GM23338 (cell line): ENCODE measurements around the gene TBCD. TPM values are rescaled to one million over a fixed set of nuclear protein-coding genes. Genes with fewer than 3 reads are reported as not detected.

ENCODE experiments used
- ATAC-seq: fragments of 200-7000 bp; cut with Tn5 transposase; 3 replicates; pipeline ENCODE4 v1.9.1; 2020
- DNase-seq: peaks from one replicate; pipeline ENCODE4 v3.0.0-alpha.2; 2015; ENCODE audit warnings: low spot score
- H2AFZ ChIP-seq: fragments of 200-600 bp; sonication (generic); 2 replicates; pipeline ENCODE4 v1.8.0; 2016; ENCODE audit warnings: antibody characterized with exemption, mild to moderate bottlenecking, moderate library complexity
- H3F3A ChIP-seq: fragments of 200-600 bp; sonication (generic); replicated peaks from 2 replicates; pipeline ENCODE4 v1.8.0; 2017; ENCODE audit warnings: antibody characterized with exemption, mixed run types, low read depth
- H3K27ac ChIP-seq: fragments of 200-600 bp; sonication (generic); 2 replicates; pipeline ENCODE4 v1.6.1; 2016; ENCODE audit warnings: low read depth
- H3K27me3 ChIP-seq: fragments of 200-600 bp; sonication (generic); 2 replicates; pipeline ENCODE4 v1.8.0; 2016; ENCODE audit warnings: mild to moderate bottlenecking, mixed run types, moderate library complexity; ENCODE audit not compliant: insufficient read depth
- H3K36me3 ChIP-seq: fragments of 200-600 bp; sonication (generic); 2 replicates; pipeline ENCODE4 v1.8.0; 2016; ENCODE audit warnings: mild to moderate bottlenecking; ENCODE audit not compliant: insufficient read depth
- H3K4me1 ChIP-seq: fragments of 200-600 bp; sonication (generic); 2 replicates; pipeline ENCODE4 v1.8.0; 2016; ENCODE audit warnings: mild to moderate bottlenecking, moderate library complexity; ENCODE audit not compliant: insufficient read depth
- H3K4me2 ChIP-seq: fragments of 200-600 bp; sonication (generic); 2 replicates; pipeline ENCODE4 v1.7.1; 2017; ENCODE audit warnings: mixed run types
- H3K4me3 ChIP-seq: fragments of 200-600 bp; sonication (generic); 2 replicates; pipeline ENCODE4 v1.6.1; 2016; ENCODE audit warnings: mixed run types
- H3K79me2 ChIP-seq: fragments of 200-600 bp; sonication (generic); replicated peaks from 2 replicates; pipeline ENCODE4 v1.8.0; 2017; ENCODE audit warnings: mild to moderate bottlenecking; ENCODE audit not compliant: insufficient read depth
- H3K9me2 ChIP-seq: fragments of 200-600 bp; sonication (generic); 2 replicates; pipeline ENCODE4 v1.8.0; 2017; ENCODE audit not compliant: insufficient read depth
- H4K20me1 ChIP-seq: fragments of 200-600 bp; sonication (generic); replicated peaks from 2 replicates; pipeline ENCODE4 v1.8.0; 2017; ENCODE audit warnings: mild to moderate bottlenecking; ENCODE audit not compliant: insufficient read depth
- H3K27ac Mint-ChIP-seq: 2 replicates; pipeline ENCODE4 v1.8.0; 2020; ENCODE audit warnings: inconsistent platforms, mild to moderate bottlenecking, moderate library complexity, mixed read lengths
- H3K27me3 Mint-ChIP-seq: 3 replicates; pipeline ENCODE4 v1.8.0; 2022; ENCODE audit warnings: low read depth, mild to moderate bottlenecking, moderate library complexity, mixed read lengths, inconsistent platforms; ENCODE audit not compliant: insufficient read depth, poor library complexity
- H3K36me3 Mint-ChIP-seq: 3 replicates; pipeline ENCODE4 v1.8.0; 2021; ENCODE audit warnings: low read depth, mild to moderate bottlenecking, inconsistent platforms, moderate library complexity, mixed read lengths
- H3K4me1 Mint-ChIP-seq: 3 replicates; pipeline ENCODE4 v1.8.0; 2020; ENCODE audit warnings: mild to moderate bottlenecking, inconsistent platforms, mixed read lengths
- H3K4me3 Mint-ChIP-seq: 3 replicates; pipeline ENCODE4 v1.8.0; 2021; ENCODE audit warnings: moderate library complexity, mild to moderate bottlenecking, inconsistent platforms, mixed read lengths
- H3K9me3 Mint-ChIP-seq: 3 replicates; pipeline ENCODE4 v1.8.0; 2020; ENCODE audit warnings: moderate library complexity, mild to moderate bottlenecking, inconsistent platforms, mixed read lengths
- CREB1 ChIP-seq: fragments of 250-450 bp; sonication (Bioruptor Pico); IDR thresholded peaks from 2 replicates; pipeline ENCODE4 v1.5.0; 2020; ENCODE audit warnings: low read depth, mild to moderate bottlenecking, moderate library complexity
- CTCF ChIP-seq, 2 experiments: fragments of 200-600 bp in 1 of 2; sonication (generic) in 1 of 2; conservative IDR thresholded peaks; 2 replicates each; pipeline versions ENCODE4 v1.5.1 to v1.6.1; 2016 to 2017; ENCODE audit warnings: antibody characterized with exemption in 2 of 2, low read depth in 2 of 2, mild to moderate bottlenecking in 2 of 2, moderate library complexity in 1 of 2
- ETS1 ChIP-seq: IDR thresholded peaks from 2 replicates; pipeline ENCODE4 v1.6.1; 2016; ENCODE audit warnings: antibody characterized with exemption
- EZH2 ChIP-seq: fragments of 200-600 bp; sonication (generic); IDR thresholded peaks from one replicate; pipeline ENCODE4 v1.8.0; 2017; ENCODE audit warnings: antibody characterized with exemption, mild to moderate bottlenecking, low read depth; ENCODE audit not compliant: unreplicated experiment
- EZH2phosphoT487 ChIP-seq: fragments of 200-600 bp; sonication (generic); IDR thresholded peaks from one replicate; pipeline ENCODE4 v1.8.1; 2018; ENCODE audit warnings: antibody characterized with exemption; ENCODE audit not compliant: unreplicated experiment
- JUNB ChIP-seq: IDR thresholded peaks from one replicate; pipeline ENCODE4 v1.6.1; 2016; ENCODE audit warnings: antibody characterized with exemption; ENCODE audit not compliant: unreplicated experiment
- NANOG ChIP-seq: IDR thresholded peaks from 2 replicates; pipeline ENCODE4 v1.6.1; 2016; ENCODE audit warnings: antibody characterized with exemption, borderline replicate concordance
- POLR2AphosphoS5 ChIP-seq: IDR thresholded peaks from 2 replicates; pipeline ENCODE4 v1.6.1; 2016; ENCODE audit warnings: antibody characterized with exemption, low read depth
- STAT1 ChIP-seq: IDR thresholded peaks from one replicate; pipeline ENCODE4 v1.6.1; 2016; ENCODE audit warnings: antibody characterized with exemption; ENCODE audit not compliant: unreplicated experiment
- ZNF114 ChIP-seq: fragments of 250-450 bp; sonication (Bioruptor Pico); IDR thresholded peaks from 2 replicates; pipeline ENCODE4 v1.5.0; 2020; ENCODE audit warnings: mild to moderate bottlenecking, moderate library complexity
- ZNF331 ChIP-seq: fragments of 250-450 bp; sonication (Bioruptor Pico); IDR thresholded peaks from 2 replicates; pipeline ENCODE4 v1.5.0; 2020; ENCODE audit warnings: low read depth, mild to moderate bottlenecking, moderate library complexity
- ZNF462 ChIP-seq: fragments of 250-450 bp; sonication (Bioruptor Pico); IDR thresholded peaks from 2 replicates; pipeline ENCODE4 v1.5.0; 2020; ENCODE audit warnings: mild to moderate bottlenecking, moderate library complexity
- polyA plus RNA-seq: library from polyadenylated mRNA; unstranded; fragments of >200 nt; fragmentation: Nextera tagmentation; extraction: Ambion mirVana; gene quantifications from 2 replicates; pipeline ENCODE4 v1.2.1, GENCODE V29; 2016
- total RNA-seq: library from RNA; depleted of rRNA; stranded (reverse); fragments of >200 nt; shearing (Covaris generic); gene quantifications from 2 replicates; pipeline ENCODE4 v1.2.3, GENCODE V29; 2014

TBCD gene
- total and polyA plus RNA-seq, 2 experiments from 2014 or later: 75.0 to 116 TPM

GRCh38 chr17:82959990-82960418 lies 208.1 kb downstream of the TBCD start:
- no peaks in the 10 kb centered on the region; the same call in 1 of the 2 replicates for H3K9me2 ChIP-seq
- no peaks in the 10 kb centered on the region for H4K20me1 ChIP-seq
- H2AFZ ChIP-seq: no peak overlapping the region
- H3K36me3 Mint-ChIP-seq: peaks cover 48% of the 10 kb centered on the region
- H3K36me3 ChIP-seq: no peaks in the 10 kb centered on the region
- H3K79me2 ChIP-seq: no peaks in the 10 kb centered on the region
- peaks cover 5% of the 10 kb centered on the region; the same call in 2 of the 3 replicates for H3K4me1 Mint-ChIP-seq
- DNase-seq (no peak), ATAC-seq (no peak)
- no peak overlapping the region for H3K27ac ChIP-seq
- peaks cover 14% of the 10 kb centered on the region for H3K27me3 Mint-ChIP-seq
- H3K4me3 ChIP-seq: no peak overlapping the region
- H3K9me3 Mint-ChIP-seq: peaks cover 32% of the 10 kb centered on the region
- no peaks in the 10 kb centered on the region for H3F3A ChIP-seq
- no peak overlapping the region for H3K4me3 Mint-ChIP-seq
- no peak overlapping the region for H3K4me2 ChIP-seq
- no peak overlapping the region for H3K27ac Mint-ChIP-seq
- TF ChIP-seq EZH2phosphoT487: no peak
- TF ChIP-seq CREB1 (CRISPR knock-in tag): no peak
- no peak for TF ChIP-seq STAT1
- TF ChIP-seq NANOG: no peak
- TF ChIP-seq EZH2: no peak
- TF ChIP-seq JUNB: no peak
- TF ChIP-seq ZNF462 (CRISPR knock-in tag): no peak
- TF ChIP-seq ZNF331: no peak
- TF ChIP-seq POLR2AphosphoS5: no peak
- TF ChIP-seq ZNF114 (CRISPR knock-in tag): no peak
- TF ChIP-seq ETS1: no peak
- TF ChIP-seq CTCF (conservative IDR thresholded peaks at IDR 0.05; ENCODE audit: low read depth in 2 of 2): no peak
- H3K4me1 ChIP-seq: peaks cover 8% of the 10 kb centered on the region; the same call in 1 of the 2 replicates
- H3K27me3 ChIP-seq: no peaks in the 10 kb centered on the region
